Measurements from ENCODE around the gene LRP1B. TPM values are rescaled to one million over a fixed set of nuclear protein-coding genes. Genes with fewer than 3 reads are reported as not detected.

The LRP1B gene
- total and polyA plus RNA-seq, 8 donors, result 0.03 to 1.6 (median 0.84) TPM

DNA sequence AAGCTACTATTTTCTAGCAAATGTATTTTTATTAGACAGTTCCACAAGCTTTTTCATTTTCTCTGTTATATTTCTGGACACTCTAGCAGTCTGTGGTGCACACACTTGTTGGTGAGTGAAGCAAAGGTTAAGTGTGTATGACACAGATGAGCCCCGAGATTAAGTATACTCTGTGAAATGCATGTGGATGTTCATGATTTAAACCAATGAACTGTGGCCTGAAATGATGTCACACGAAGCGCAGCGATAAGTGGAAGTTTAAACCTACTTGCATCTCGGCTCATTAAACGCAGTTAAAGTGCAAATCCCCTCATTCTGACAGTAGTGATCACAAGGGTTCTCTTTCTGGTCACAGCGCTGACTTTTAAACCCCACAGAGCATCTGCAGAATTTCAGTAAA lies 1861.8 kb downstream of the LRP1B start:
- intact Hi-C loops (cut with DNase I), result no loop called here

DNA sequence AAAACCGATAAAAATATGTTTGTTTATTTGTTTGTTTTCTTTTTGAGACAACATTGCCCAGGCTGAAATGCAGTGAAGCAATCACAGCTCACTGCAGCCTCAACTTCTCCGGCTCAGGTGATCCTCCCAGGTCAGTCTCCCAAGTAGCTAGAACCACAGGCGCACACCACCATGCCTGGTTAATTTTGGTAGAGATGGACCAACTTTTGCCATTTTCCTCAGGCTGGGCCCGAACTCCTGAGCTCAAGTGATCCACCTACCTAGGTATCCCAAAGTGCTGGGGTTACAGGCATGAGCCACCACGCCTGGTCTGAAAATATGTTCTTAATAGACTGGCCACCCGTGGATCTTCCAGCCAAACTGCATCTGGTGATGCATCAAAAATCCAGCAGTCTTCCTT lies 1867.9 kb downstream of the LRP1B start:
- ATAC-seq, result no peak
- Histone ChIP-seq H3K9me3 (no peaks in the 10 kb centered on the region), H3K36me3 (no peaks in the 10 kb centered on the region), H3K4me3 (no peak overlapping the region), H3K27ac (no peak overlapping the region), H3K4me1 (no peaks in the 10 kb centered on the region), H3K27me3 (no peaks in the 10 kb centered on the region)
- TF ChIP-seq, protein P1, sequence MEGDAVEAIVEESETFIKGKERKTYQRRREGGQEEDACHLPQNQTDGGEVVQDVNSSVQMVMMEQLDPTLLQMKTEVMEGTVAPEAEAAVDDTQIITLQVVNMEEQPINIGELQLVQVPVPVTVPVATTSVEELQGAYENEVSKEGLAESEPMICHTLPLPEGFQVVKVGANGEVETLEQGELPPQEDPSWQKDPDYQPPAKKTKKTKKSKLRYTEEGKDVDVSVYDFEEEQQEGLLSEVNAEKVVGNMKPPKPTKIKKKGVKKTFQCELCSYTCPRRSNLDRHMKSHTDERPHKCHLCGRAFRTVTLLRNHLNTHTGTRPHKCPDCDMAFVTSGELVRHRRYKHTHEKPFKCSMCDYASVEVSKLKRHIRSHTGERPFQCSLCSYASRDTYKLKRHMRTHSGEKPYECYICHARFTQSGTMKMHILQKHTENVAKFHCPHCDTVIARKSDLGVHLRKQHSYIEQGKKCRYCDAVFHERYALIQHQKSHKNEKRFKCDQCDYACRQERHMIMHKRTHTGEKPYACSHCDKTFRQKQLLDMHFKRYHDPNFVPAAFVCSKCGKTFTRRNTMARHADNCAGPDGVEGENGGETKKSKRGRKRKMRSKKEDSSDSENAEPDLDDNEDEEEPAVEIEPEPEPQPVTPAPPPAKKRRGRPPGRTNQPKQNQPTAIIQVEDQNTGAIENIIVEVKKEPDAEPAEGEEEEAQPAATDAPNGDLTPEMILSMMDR (IDR thresholded peaks at IDR 0.05), result no peak
- intact Hi-C loops (cut with DNase I), result no loop called here
- no peak for DNase-seq

More for the DNA sequence above, 1861.8 kb downstream of the LRP1B start:
- no peaks in the 10 kb centered on the region for H3K4me1 ChIP-seq
- ATAC-seq (no peak), DNase-seq (no peak)
- no peaks in the 10 kb centered on the region for H3K36me3 ChIP-seq
- TF ChIP-seq, protein P1 (IDR thresholded peaks at IDR 0.05), result no peak
- no peaks in the 10 kb centered on the region for H3K27me3 ChIP-seq
- no peak overlapping the region for H3K27ac ChIP-seq
- H3K9me3 ChIP-seq, result no peaks in the 10 kb centered on the region
- H3K4me3 ChIP-seq, result no peak overlapping the region

DNA sequence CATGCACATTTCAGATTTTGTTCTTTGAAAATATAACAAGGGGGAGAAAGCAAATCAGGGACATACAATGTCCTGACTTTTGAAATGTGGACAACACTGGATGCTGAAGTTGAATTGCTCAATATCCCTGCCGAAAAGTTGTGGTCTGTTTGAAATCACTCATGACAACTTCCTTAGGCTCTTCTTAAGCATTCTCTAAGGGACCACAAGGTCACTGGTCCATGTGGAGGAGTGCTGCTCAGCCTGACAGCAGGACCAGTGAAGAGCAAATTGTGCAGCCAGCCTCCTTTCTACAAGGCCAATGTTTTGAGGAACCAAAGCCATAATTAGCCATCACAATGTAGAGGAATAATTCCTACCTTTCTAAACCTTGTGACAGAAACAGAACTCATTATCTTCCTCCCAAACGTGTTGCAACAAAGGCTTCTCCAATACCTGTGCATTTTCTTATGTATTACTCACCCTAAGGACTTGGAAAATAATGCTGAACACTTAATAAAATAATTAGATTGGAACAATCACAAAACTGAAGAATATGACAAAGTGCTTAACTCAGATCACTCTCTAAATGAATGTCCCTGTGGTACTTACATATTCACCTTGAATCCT lies 1873.0 kb downstream of the LRP1B start:
- Histone ChIP-seq H3K9me3 (no peaks in the 10 kb centered on the region), H3K36me3 (no peaks in the 10 kb centered on the region), H3K27me3 (no peaks in the 10 kb centered on the region), H3K27ac (no peak overlapping the region), H3K4me1 (no peaks in the 10 kb centered on the region), H3K4me3 (no peak overlapping the region)
- DNase-seq (no peak), ATAC-seq (no peak)
- intact Hi-C loops (cut with DNase I), result no loop called here
- TF ChIP-seq, protein P1 (IDR thresholded peaks at IDR 0.05), result no peak

DNA sequence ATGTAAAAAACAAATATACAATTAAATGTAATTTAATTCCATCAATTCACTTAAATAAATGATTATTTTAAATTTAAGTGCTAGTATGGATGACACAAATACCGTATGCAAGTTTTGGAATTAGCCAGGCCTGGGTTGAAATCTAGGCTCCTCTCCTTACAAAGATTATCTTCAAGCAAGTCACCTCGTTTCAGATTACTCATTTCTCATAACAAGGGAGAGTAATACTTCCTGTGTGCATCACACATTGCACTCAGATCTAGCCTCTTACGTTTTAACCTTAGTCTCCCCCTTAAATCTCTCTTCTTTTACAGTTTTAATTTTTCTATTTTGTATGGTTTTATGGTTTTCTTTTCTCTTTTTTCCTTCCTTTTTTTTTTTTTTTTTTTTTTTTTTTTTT lies 1874.7 kb downstream of the LRP1B start:
- no peak overlapping the region for H3K27ac ChIP-seq
- H3K4me1 ChIP-seq, result no peaks in the 10 kb centered on the region
- H3K9me3 ChIP-seq, result no peaks in the 10 kb centered on the region
- H3K36me3 ChIP-seq, result no peaks in the 10 kb centered on the region
- TF ChIP-seq, protein P1 (IDR thresholded peaks at IDR 0.05), result no peak
- DNase-seq (no peak), ATAC-seq (no peak)
- intact Hi-C loops (cut with DNase I), result no loop called here
- H3K4me3 ChIP-seq, result no peak overlapping the region
- H3K27me3 ChIP-seq, result no peaks in the 10 kb centered on the region

DNA sequence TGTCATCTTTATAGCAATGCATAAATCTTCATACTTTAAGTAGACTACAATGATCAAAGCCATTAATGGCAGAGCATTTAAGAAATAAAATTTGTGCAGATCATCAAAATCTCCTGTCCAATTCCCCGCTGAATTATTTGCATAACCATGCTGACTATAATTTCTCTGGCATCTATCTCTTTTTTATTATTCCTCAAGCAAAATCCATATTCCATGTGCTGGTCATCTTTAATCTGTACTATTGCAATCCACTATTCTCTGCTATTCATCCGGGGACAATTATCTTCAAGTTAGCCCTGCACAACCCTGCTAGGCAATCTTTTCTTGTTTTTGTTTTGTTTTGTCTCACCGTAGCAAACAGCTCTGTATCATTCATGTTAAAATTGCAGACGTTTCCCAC lies 1881.0 kb downstream of the LRP1B start:
- H3K27me3 ChIP-seq, result no peaks in the 10 kb centered on the region
- H3K27ac ChIP-seq, result no peak overlapping the region
- DNase-seq (no peak), ATAC-seq (no peak)
- no peaks in the 10 kb centered on the region for H3K4me1 ChIP-seq
- no peaks in the 10 kb centered on the region for H3K36me3 ChIP-seq
- TF ChIP-seq, protein P1 (IDR thresholded peaks at IDR 0.05), result no peak
- intact Hi-C loops (cut with DNase I), result no loop called here
- H3K9me3 ChIP-seq, result no peaks in the 10 kb centered on the region
- H3K4me3 ChIP-seq, result no peak overlapping the region

All from left lung (tissue), 10 donors.